Muscle of back (tissue), 11 donors: ENCODE results near the gene PFN3. TPM values are rescaled to one million over a fixed set of nuclear protein-coding genes. Genes with fewer than 3 reads are reported as not detected.
A peak's percentile ranks its signal among the peaks of the same experiment; 100 is the strongest.

Experiments
- DNase-seq, 3 donors: peaks; one replicate each; pipeline versions ENCODE4 v3.0.0 to v3.0.0-alpha.2; 2013
- polyA plus RNA-seq, 10 donors: library from polyadenylated mRNA; unstranded; fragments of 120-200 nt; gene quantifications; one replicate each; pipeline ENCODE4 v1.2.1, GENCODE V29; 2013; ENCODE audit not compliant: insufficient read length in 10 of 10

The PFN3 gene
- polyA plus RNA-seq, 10 donors = not detected

- no peak for DNase-seq
These were observed 38.0 kb upstream of the PFN3 start for GRCh38 chr5:177438468-177438867.

GRCh38 chr5:177437623-177438022, 37.2 kb upstream of the PFN3 start:
- no peak for DNase-seq

GRCh38 chr5:177435847-177436536, 35.5 kb upstream of the PFN3 start:
- no peak for DNase-seq

GRCh38 chr5:177434942-177435738, 34.7 kb upstream of the PFN3 start:
- DNase-seq = no peak

- no peak for DNase-seq
These were observed 34.0 kb upstream of the PFN3 start for GRCh38 chr5:177434437-177434836.

GRCh38 chr5:177433658-177434217, 33.3 kb upstream of the PFN3 start:
- no peak for DNase-seq

GRCh38 chr5:177432839-177433657, 32.6 kb upstream of the PFN3 start:
- no peak for DNase-seq

GRCh38 chr5:177432143-177432838, 31.8 kb upstream of the PFN3 start:
- no peak for DNase-seq

GRCh38 chr5:177431317-177432142, 31.1 kb upstream of the PFN3 start:
- DNase-seq = no peak

- DNase-seq = no peak
These were observed 30.5 kb upstream of the PFN3 start for GRCh38 chr5:177430972-177431316.

GRCh38 chr5:177430140-177430951, 29.9 kb upstream of the PFN3 start:
- peak in 1 of 3 donors; percentile 60 for DNase-seq

- DNase-seq = no peak
These were observed 29.0 kb upstream of the PFN3 start for GRCh38 chr5:177429248-177430040.

- no peak for DNase-seq
These were observed 28.2 kb upstream of the PFN3 start for GRCh38 chr5:177428574-177429217.

GRCh38 chr5:177427919-177428573, 27.6 kb upstream of the PFN3 start:
- no peak for DNase-seq

- no peak for DNase-seq
These were observed 26.9 kb upstream of the PFN3 start for GRCh38 chr5:177427211-177427822.

GRCh38 chr5:177426566-177427210, 26.2 kb upstream of the PFN3 start, which contains the start of gene GRK6:
Gene GRK6, plus strand, starts transcription at chr5:177426676. Its CDS starts 170 bp downstream, at chr5:177426846.
- no peak for DNase-seq
